Lower leg skin (tissue), 3 donors: Measurements from ENCODE around the gene TMEM132D.

Experiments used
- CTCF ChIP-seq, 3 donors: fragments of 450-650 bp; IDR thresholded peaks; one replicate each; pipeline ENCODE4 v1.5.1; 2016; ENCODE audit warnings: antibody characterized with exemption in 3 of 3, mild to moderate bottlenecking in 3 of 3, moderate library complexity in 2 of 3
- POLR2A ChIP-seq, 2 donors: fragments of 450-650 bp; IDR thresholded peaks; one replicate each; pipeline ENCODE4 v1.6.1; 2016 to 2017; ENCODE audit warnings: antibody characterized with exemption in 2 of 2, mild to moderate bottlenecking in 1 of 2, moderate library complexity in 1 of 2

GRCh38 chr12:129841251-129841650, 62.6 kb downstream of the TMEM132D start:
- TF ChIP-seq CTCF (IDR thresholded peaks at IDR 0.05) (no peak), POLR2A (IDR thresholded peaks at IDR 0.05) (no peak)
